Kidney glomerular epithelial cell (primary cell): ENCODE measurements around the gene PTPRN2.
"Not testable (repeated sequence)": the region's sequence is repeated elsewhere in the genome, so short reads cannot be mapped to it uniquely, and the experiment has no call there.

Experiments
- DNase-seq: peaks from one replicate; lab custom pipeline; 2025; lab: John Stamatoyannopoulos, UW

Gene PTPRN2

DNA sequence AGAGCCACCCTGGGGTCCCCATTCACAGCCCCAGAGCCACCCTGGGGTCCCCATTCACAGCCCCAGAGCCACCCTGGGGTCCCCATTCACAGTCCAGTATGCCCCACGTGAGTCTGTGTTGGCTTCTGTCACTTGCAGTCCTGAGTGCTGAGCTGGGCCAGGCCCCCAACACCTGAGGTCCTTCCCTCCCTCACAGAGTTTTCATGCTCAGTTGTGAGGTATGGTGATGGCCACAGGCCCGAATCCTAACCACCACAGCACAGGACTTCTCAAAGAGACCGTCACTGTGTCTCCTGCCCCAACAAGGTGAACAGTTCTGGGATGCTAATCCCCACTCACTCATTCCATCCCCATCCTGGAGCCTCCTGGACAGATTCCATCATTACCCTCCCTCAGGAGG lies 239.2 kb downstream of the PTPRN2 start:
- DNase-seq, result no peak

DNA sequence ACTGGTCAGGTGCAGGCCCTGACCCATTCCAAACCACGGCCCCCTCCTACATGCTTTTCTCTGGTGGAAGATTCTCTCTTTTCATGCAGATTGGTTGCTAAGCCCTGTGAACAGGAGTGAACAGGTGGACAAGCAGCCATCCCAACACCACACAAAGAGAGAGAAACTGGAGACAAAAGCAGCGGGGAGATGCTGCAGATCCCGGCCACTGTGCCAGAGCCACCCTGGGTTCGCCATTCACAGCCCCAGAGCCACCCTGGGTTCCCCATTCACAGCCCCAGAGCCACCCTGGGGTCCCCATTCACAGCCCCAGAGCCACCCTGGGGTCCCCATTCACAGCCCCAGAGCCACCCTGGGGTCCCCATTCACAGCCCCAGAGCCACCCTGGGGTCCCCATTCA lies 239.6 kb downstream of the PTPRN2 start:
- DNase-seq, result not testable (repeated sequence)

DNA sequence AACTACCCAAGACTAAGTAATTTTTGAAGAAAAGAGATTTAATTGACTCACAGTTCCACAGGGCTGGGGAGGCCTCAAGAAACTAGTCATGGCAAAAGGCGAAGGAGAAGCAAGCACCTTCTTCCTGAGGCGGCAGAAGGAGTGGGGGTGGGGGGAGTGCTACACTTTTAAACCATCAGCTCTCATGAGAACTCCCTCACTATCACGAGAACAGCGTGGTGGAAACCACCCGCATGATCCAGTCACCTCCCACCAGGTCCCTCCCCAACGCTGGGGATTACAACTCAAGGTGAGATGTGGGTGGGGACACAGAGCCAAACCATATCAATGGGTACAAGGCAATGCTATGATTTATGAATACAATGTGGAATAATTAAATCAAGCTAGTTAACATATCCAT lies 241.9 kb downstream of the PTPRN2 start:
- DNase-seq, result no peak

DNA sequence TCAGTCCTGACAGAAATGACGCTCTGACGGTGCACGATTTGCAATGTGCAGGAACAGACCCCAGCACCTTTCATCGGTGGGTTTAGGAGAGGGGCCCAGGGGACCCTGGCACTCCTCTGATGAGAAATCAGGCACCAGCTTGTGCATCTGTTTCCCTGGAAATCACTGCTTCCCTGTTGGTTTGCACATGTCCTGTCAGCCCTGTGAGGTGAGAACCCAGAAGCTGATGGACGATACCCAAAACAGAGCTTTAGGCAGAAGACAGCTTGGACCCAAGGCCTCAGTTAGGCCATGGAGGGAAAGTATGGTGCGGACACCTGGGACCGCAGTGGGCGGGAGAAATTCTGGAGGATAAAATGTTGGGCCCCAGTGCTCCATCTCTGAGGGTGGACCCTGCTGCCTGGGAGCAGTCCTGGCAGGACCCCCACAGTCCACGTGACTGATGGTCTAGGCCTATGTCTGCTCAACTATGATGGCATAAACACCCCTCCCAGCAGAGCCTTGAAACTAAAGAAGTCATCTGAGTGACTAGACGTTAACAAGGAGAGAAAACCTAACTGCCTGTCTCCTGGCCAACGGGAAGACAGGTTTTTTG lies 242.8 kb downstream of the PTPRN2 start:
- DNase-seq, result no peak

DNA sequence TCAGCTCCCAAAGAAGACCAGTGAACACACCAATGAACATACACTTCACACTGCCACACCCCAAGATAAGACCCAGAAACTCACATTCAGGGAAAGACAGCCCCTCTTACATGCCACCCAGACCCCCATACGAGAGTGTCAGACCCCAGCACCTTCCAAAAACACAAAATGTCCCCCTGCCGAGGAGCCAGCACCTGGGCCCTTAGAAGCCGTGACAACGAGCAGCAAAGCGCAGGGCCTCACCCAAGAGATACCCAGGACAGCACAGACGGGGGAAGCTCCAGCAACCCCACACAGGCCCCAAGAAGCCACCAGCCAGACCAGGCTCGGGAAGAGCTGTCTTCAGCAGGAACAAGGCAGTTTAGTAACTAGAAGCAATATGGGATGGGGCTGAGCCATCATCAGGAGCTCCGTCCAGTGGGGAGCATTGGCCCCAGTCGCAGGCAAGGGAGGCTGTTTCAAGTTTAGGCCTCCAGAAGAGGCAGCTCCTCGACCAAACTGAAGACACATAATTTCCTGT lies 243.6 kb downstream of the PTPRN2 start:
- no peak for DNase-seq

DNA sequence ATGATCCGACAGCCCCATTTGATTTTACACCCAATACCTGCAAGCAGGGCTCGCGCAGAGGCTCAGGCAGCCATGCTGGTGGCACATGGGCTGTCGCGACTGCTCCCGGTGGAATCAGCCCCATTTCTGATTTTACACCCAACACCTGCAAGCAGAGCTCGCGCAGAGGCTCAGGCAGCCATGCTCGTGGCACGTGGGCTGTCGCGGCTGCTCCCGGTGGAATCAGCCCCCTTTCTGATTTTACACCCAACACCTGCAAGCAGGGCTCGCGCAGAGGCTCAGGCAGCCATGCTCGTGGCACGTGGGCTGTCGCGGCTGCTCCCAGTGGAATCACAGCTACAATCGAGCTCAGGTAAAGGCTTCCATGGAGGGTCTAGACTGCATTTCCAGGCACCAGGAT lies 244.1 kb downstream of the PTPRN2 start:
- no peak for DNase-seq

DNA sequence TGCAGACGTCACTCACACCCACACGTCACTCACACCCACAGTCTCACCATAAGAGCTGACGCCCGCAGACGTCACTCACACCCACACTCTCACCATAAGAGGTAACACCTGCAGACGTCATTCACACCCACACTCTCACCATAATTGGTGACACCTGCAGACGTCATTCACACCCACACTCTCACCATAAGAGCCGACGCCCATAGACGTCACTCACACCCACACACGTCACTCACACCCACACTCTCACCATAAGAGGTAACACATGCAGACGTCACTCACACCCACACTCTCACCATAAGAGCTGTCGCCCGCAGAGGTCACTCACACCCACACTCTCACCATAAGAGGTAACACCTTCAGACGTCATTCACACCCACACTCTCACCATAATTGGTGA lies 246.5 kb downstream of the PTPRN2 start:
- not testable (repeated sequence) for DNase-seq

DNA sequence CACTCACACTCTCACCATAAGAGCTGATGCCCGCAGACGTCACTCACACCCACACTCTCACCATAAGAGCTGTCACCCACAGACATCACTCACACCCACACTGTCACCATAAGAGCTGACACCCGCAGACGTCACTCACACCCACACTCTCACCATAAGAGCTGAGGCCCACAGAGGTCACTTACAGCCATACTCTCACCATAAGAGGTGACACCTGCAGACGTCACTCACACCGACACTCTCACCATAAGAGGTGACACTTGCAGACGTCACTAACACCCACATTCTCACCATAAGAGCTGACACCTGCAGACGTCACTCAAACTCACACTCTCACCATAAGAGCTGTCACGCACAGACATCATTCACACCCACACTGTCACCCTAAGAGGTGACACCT lies 250.7 kb downstream of the PTPRN2 start:
- not testable (repeated sequence) for DNase-seq

DNA sequence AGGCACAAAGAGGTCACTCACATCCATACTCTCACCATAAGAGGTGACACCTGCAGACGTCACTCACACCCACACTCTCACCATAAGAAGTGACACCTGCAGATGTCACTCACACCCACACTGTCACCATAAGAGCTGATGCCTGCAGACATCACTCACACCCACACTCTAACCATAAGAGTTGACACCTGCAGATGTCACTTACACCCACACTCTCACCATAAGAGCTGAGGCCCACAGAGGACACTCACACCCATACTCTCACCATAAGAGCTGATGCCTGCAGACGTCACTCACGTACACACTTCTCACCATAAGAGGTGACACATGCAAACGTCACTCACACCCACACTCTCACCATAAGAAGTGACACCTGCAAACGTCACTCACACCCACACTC lies 255.1 kb downstream of the PTPRN2 start:
- DNase-seq, result not testable (repeated sequence)

DNA sequence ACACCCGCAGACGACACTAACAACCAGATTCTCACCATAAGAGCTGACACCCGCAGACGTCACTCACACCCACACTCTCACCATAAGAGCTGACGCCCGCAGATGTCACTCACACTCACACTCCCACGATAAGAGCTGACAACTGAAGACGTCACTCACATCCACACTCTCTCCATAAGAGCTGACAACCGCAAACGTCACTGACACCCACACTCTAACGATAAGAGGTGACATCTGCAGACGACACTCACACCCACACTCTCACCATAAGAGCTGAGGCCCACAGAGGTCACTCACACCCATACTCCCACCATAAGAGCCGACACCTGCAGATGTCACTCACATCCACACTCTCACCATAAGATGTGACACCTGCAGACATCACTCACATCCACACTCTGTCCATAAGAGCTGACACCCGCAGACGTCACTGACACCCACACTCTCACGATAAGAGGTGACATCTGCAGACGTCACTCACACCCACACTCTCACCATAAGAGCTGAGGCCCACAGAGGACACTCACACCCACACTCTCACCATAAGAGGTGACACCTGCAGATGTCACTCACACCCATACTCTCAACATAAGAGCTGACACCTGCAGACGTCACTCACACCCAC lies 255.7 kb downstream of the PTPRN2 start:
- DNase-seq, result not testable (repeated sequence)

DNA sequence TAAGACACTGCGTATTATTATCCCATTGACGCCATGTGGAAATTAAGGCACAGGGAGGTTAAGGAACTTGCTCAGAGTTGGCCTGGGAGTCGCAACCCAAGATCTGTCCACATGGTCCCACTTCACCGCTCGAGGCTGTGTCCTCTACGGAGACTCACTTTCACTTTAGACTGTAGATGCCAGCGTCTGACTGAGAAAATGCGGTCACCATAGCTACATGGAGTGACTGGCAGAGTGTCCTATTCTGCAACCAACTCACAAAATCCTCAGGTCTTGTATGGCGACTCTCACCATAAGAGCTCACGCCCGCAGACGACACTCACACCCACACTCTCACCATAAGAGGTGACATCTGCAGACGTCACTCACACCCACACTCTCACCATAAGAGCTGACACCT lies 257.9 kb downstream of the PTPRN2 start:
- no peak for DNase-seq

DNA sequence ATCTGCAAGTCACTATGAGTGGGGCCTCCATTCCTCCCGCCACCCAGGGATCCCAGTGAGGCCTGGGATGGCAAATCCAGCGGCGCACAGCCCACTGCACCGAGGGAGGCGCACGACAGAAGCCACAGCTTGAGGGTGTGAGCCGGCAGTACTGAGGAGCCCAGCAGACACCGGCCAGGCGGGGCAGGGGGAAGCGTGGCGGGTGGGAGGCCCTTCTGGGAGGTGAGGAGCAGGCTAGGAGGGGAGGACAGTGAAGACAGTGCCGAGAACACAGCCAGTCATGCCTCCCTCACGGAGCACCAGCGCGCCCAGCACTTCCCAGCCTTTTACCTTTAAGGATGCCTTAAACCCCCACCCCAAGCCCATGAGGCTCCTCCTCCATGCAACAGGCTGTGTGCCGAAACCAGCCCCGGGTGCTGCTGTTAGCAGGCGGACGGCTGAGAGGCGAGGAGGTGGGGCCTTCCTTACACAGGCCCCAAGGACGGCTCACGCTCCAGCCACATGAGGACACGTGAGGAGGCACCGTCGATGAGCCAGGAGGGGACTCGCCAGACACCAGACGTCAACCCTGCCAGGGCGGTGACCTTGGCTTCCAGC lies 258.5 kb downstream of the PTPRN2 start:
- no peak for DNase-seq

DNA sequence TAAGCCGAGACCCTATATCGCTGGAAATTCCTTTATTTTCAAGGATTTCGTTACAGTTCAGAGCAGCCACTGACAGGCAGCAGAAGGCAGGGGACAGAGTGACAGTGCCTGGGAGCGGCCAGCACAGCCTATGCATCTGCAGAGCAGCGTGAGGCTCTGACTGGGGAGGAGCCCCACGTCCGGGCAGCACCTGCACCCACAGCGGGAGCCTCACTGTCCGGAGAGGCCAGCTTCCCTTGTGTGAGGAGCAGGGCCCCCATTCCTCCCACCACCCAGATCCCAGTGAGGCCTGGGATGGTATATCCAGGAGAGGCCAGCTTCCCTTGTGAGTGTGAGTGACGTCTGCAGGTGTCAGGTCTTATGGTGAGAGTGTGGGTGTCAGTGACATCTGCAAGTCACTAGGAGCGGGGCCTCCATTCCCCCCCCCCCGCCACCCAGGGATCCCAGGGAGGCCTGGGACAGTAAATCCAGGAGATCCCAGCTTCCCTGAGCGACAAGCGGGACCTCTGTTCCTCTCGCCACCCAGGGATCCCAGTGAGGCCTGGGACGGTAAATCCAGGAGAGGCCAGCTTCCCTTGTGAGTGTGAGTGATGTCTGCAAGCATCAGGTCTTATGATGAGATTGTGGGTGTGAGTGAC lies 259.1 kb downstream of the PTPRN2 start:
- DNase-seq, result no peak

DNA sequence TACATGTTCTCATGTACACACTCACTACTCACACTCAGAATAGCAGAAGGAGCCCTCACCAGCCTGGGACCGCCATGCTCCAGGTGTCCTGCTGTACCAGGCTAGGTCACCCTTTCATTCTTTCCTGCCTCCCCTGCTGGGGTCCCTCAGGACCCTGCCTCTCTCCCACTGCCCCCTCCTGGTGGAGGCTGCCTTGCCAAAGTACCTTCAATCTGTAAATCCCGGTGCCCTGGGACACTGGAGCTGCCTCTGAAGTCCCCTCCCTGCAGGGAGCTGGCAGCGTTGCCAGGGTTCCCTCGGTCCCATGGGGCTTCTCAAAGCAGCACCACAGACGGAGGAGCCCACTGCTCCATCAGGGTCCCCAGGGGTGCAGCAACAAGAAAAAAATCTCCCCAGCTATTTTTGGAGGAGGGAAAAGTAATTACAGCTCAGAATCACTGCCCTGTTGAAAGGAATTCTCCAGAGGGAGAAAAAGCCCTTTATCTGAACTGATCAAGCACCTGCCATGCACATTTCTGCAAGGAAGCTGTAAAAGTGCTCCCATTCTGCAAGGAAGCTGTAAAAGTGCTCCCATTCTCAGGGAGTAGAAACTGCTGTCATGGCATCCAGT lies 259.9 kb downstream of the PTPRN2 start:
- no peak for DNase-seq

DNA sequence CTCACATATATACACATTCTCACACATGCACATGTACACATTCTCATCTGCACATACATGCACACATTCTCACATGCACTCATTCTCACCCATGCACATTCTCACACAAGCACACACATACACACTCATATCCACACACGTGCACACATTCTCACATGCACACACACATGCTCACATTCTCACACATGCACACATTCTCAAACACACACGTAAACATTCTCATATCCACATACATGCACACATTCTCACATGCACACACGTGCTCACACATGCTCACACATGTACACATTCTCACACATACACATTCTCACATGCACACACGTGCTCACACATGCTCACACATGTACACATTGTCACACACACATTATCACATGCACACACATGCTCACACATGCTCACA lies 260.6 kb downstream of the PTPRN2 start:
- DNase-seq, result no peak

DNA sequence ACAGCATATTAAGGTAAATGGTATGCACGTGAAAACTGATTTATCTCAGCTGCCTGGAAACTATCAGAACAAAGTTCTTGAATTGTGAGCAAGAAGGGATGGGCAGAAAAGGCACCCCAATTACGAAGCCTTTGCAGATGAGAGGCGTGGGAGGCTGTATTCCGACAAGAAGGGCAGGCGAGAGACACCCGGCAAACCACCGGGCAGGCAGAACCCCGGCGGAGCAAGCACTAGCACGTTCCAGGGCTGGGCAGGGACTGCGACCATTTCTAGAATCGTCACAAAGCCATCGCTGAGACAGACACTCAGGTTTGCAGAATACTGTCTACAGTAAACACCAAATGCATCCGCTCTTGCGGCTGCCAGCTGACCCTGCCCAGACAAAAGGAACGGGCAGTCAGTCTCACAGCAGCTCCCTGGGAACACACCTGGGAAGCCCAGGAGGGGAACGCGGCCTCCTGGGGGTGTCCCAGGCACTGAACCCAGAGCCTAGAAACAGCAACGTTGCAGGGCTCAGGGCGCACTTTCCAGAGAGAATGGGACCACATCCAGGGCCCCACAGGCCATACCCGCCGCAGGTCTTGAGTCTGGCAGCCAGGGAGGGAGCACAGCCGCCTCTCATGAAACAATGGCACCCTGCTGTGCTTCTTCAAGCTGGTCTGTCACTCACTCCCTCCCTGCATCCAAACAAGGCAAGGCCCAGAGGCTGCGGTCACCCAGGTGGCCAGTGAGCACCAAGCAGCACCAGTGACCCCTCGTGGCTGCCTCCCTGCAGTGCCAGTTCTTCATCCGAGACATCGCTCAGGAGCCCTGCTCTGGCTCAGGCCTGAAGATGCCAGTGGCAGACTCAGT lies 261.9 kb downstream of the PTPRN2 start:
- no peak for DNase-seq

DNA sequence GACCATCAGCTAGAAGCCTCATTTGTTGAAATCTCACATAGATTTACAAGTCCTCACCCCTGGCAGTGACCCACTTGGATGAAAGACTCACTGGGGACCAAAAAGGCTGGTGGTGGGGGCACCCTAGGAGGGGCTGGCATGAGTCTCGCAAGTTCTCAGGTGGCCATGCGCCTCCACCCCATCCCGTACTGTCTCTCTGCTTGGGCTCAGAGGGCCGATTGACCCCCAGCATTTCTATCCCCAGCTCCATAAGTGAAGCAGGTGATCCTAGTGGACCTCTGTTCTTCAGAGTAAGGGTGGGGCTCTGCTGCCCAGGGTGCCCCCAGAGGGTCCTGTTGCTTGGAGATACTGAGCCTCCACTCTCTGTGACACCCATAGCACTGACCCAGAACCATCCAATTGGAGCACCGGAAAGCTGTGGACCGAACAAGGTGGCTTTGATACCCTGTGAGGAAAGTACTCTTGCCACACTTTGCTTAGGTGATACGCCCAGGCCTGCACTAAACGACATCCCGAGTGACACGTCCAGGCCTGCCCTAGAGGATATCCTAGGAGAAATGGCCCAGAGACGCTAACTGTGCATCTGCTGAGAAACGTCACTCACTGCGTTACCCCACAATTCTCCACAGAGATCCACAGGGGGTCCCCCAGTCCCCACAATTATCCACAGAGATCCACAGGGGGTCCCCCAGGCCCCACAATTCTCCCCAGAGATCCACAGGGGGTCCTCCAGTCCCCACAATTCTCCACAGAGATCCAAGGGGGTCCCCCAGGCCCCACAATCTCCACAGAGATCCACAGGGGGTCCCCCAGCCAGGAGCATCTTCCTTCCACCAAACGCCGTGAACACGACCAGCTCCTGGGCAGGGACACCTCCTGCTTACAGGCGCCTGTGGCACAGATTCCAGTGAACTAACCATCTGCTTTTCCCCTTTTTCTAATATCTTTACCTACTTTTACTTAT lies 262.9 kb downstream of the PTPRN2 start:
- DNase-seq, result no peak

DNA sequence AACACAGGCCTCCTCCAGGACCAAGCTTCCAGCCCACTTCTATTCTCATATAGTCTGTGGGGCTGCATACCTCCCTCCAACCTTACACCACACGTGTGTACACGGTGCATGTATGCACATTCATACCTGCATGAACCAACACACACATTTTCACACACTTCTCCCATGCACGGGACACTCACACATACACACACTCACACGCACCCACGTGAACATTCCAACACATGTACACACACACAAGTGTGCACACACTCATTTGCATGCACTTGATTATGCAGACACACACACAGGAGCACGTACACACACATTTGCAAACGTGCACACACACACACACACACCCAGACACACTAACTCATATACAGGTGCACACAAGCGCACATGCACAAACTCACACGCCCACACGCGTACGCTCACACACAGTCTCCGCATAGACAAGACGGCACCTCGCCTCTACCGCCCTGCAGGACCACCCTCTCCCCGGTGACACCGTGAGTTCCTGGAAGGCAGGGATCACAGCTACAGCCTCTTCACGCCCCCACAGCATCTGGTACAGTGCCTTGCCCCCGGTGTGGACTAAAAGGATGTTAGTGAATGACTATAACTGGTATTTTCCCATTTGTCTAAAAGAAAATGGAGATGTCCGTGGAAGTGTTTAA lies 263.8 kb downstream of the PTPRN2 start:
- no peak for DNase-seq

DNA sequence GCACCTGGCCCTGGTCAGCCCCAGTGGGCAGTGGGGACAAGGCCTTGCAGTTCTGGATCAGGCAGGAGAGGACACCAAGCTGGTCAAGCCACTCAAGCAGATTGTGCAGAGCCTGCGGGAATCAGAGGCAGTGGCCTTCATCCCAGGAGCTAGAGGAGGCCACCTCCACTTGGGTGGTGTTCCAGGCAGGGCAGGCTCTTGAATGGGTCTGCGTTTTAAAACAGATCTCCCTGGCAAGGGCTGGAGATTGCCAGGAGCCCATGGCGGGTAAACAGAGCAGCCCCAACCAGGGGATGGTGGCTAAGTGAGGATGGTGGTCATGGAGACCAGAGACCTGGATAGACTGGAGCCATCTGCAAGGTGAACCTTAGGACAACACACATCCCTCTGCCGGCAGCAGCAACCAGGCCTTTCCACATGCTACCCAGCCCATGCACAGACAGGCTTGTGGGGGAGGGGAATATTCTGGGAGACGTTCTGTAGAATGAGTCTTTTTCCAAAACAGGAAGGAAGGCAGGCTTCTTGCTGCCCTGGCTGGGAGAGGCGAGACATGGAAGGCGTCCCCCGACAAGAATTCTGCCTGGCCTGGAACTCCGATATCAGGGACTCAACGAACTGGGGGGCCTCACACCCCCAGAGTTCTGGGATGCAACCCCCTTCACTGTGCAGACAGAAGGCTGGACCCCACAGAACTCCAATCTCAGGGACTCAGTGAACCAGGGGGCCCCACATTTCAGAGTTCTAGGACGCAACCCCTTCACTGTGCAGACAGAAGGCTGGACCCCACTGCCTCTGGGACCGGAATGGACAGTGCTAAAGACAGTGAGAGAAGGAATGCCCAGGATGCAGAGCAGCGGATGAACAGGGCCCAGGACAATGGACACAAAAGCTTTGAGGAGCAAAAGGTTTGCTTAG lies 264.8 kb downstream of the PTPRN2 start:
- no peak for DNase-seq
